Measurements from ENCODE around the gene KIRREL3. TPM values are rescaled to one million over a fixed set of nuclear protein-coding genes. Genes with fewer than 3 reads are reported as not detected.
A peak's percentile ranks its signal among the peaks of the same experiment; 100 is the strongest.

KIRREL3 gene
- total and polyA plus RNA-seq, 2 donors (not counting 3 experiments of a cell fraction or from before 2014, with no cell fraction given), result not detected

- no peak overlapping the region for H3K4me2 ChIP-seq (ENCODE audit: insufficient read depth, low read length)
- H3K4me3 ChIP-seq (replicated peaks in 1 of 3; ENCODE audit: insufficient read depth in 1 of 3, low read depth in 1 of 3, low read length in 3 of 3), result no peak overlapping the region
- H3K79me2 ChIP-seq (ENCODE audit: control insufficient read depth, insufficient read depth, low read length), result no peaks in the 10 kb centered on the region
- peak overlapping the region; percentile 58 for H3K27ac ChIP-seq (ENCODE audit: insufficient read depth, low read depth, low read length)
- no peak for TF ChIP-seq MAX (IDR thresholded peaks at IDR 0.05; ENCODE audit: insufficient read depth, insufficient read length)
- no peak for TF ChIP-seq FOS (IDR thresholded peaks at IDR 0.05; ENCODE audit: borderline replicate concordance, insufficient read depth, low read length)
- no peak for TF ChIP-seq POLR2A (IDR thresholded peaks at IDR 0.05; ENCODE audit: low read depth, low read length)
- TF ChIP-seq CTCF (IDR thresholded peaks at IDR 0.05; ENCODE audit: extremely low read depth in 1 of 2, insufficient read depth in 1 of 2, low read depth in 1 of 2, low read length in 2 of 2), result no peak
- DNase-seq (ENCODE audit: low read depth, low spot score) (no peak), FAIRE-seq (no peak)
- ChIA-PET POLR2A (no interaction called here), CTCF (interaction anchor here (0.7 to 4.4 kb wide), 12 partner anchors 10 to 560 kb away, joined by 3 to 53 read pairs (median 11); partner anchors contain the start of gene DCPS)
- H3K4me1 ChIP-seq (ENCODE audit: control insufficient read depth, extremely low read depth, insufficient read depth, low read length), result peaks cover 11% of the 10 kb centered on the region
- dilution Hi-C loops (cut with MboI; ENCODE audit: extremely low pct_ligation_motif_present, low sequenced_read_pairs), result no loop called here
- no peaks in the 10 kb centered on the region for H4K20me1 ChIP-seq (replicated peaks; ENCODE audit: control insufficient read depth, extremely low read depth, insufficient read depth, low read length)
- no peaks in the 10 kb centered on the region for H3K9me1 ChIP-seq (replicated peaks; ENCODE audit: control insufficient read depth, extremely low read depth, insufficient read depth, low read length)
- intact Hi-C loops (cut with micrococcal nuclease), result no loop called here
- no TSS peak for BruUV-seq (replicated peaks)
- H3K36me3 ChIP-seq (ENCODE audit: control insufficient read depth in 2 of 2, extremely low read depth in 1 of 2, insufficient read depth in 2 of 2, low read length in 2 of 2), result no peaks in the 10 kb centered on the region
- no peak overlapping the region for H3K9ac ChIP-seq (replicated peaks; ENCODE audit: extremely low read depth, insufficient read depth, low read length)
- H3K27me3 ChIP-seq (ENCODE audit: control insufficient read depth in 2 of 2, insufficient read depth in 2 of 2, low read length in 2 of 2), result no peaks in the 10 kb centered on the region
- no peaks in the 10 kb centered on the region for H3K9me3 ChIP-seq (replicated peaks; ENCODE audit: control insufficient read depth, insufficient read depth, low read length)
- H2AFZ ChIP-seq (ENCODE audit: low read depth, low read length), result peak overlapping the region; percentile 97
Observed at GRCh38 chr11:126432065-126432461, 568.5 kb downstream of the KIRREL3 start.

- ChIA-PET CTCF (interaction anchor here (0.7 to 4.4 kb wide), 11 partner anchors 10 to 560 kb away, joined by 3 to 53 read pairs (median 10); partner anchors contain the start of gene DCPS), POLR2A (no interaction called here)
- no peaks in the 10 kb centered on the region for H3K36me3 ChIP-seq (ENCODE audit: control insufficient read depth in 2 of 2, extremely low read depth in 1 of 2, insufficient read depth in 2 of 2, low read length in 2 of 2)
- H3K9me3 ChIP-seq (replicated peaks; ENCODE audit: control insufficient read depth, insufficient read depth, low read length), result no peaks in the 10 kb centered on the region
- H3K9me1 ChIP-seq (replicated peaks; ENCODE audit: control insufficient read depth, extremely low read depth, insufficient read depth, low read length), result no peaks in the 10 kb centered on the region
- BruUV-seq (replicated peaks), result no TSS peak
- H3K27me3 ChIP-seq (ENCODE audit: control insufficient read depth in 2 of 2, insufficient read depth in 2 of 2, low read length in 2 of 2), result no peaks in the 10 kb centered on the region
- peaks cover 11% of the 10 kb centered on the region for H3K4me1 ChIP-seq (ENCODE audit: control insufficient read depth, extremely low read depth, insufficient read depth, low read length)
- intact Hi-C loops (cut with micrococcal nuclease), result loop anchor here (1.0 kb wide), 2 partner anchors 15 to 121 kb away; no protein-coding TSS in a partner anchor
- H3K27ac ChIP-seq (ENCODE audit: insufficient read depth, low read depth, low read length), result peak overlapping the region; percentile 58
- H3K79me2 ChIP-seq (ENCODE audit: control insufficient read depth, insufficient read depth, low read length), result no peaks in the 10 kb centered on the region
- dilution Hi-C loops (cut with MboI; ENCODE audit: extremely low pct_ligation_motif_present, low sequenced_read_pairs), result no loop called here
- peak; percentile 49 for TF ChIP-seq POLR2AphosphoS5 (IDR thresholded peaks at IDR 0.05; ENCODE audit: insufficient read depth, low read depth, low read length)
- TF ChIP-seq POLR2A (IDR thresholded peaks at IDR 0.05; ENCODE audit: low read depth, low read length), result no peak
- TF ChIP-seq FOS (IDR thresholded peaks at IDR 0.05; ENCODE audit: borderline replicate concordance, insufficient read depth, low read length), result peak; percentile 88
- TF ChIP-seq MAX (IDR thresholded peaks at IDR 0.05; ENCODE audit: insufficient read depth, insufficient read length), result no peak
- no peak for TF ChIP-seq GATA2 (IDR thresholded peaks at IDR 0.05; ENCODE audit: insufficient read depth, insufficient read length, low read depth, low read length)
- TF ChIP-seq JUN (IDR thresholded peaks at IDR 0.05; ENCODE audit: borderline replicate concordance, insufficient read depth, insufficient read length, low read depth), result peak; percentile 41
- no peak for TF ChIP-seq CTCF (IDR thresholded peaks at IDR 0.05; ENCODE audit: extremely low read depth in 1 of 2, insufficient read depth in 1 of 2, low read depth in 1 of 2, low read length in 2 of 2)
- no peak for TF ChIP-seq MYC (IDR thresholded peaks at IDR 0.05; ENCODE audit: low read depth, low read length)
- no peak for TF ChIP-seq EZH2 (IDR thresholded peaks at IDR 0.05; ENCODE audit: borderline replicate concordance, low read depth, low read length, severe bottlenecking)
- H4K20me1 ChIP-seq (replicated peaks; ENCODE audit: control insufficient read depth, extremely low read depth, insufficient read depth, low read length), result no peaks in the 10 kb centered on the region
- DNase-seq (ENCODE audit: low read depth, low spot score) (peak; percentile 62), FAIRE-seq (peak; percentile 97)
- no peak overlapping the region for H3K4me2 ChIP-seq (ENCODE audit: insufficient read depth, low read length)
- no peak overlapping the region for H3K4me3 ChIP-seq (replicated peaks in 1 of 3; ENCODE audit: insufficient read depth in 1 of 3, low read depth in 1 of 3, low read length in 3 of 3)
- H2AFZ ChIP-seq (ENCODE audit: low read depth, low read length), result peak overlapping the region; percentile 97
- no peak overlapping the region for H3K9ac ChIP-seq (replicated peaks; ENCODE audit: extremely low read depth, insufficient read depth, low read length)
Observed at GRCh38 chr11:126431401-126432064, 569.0 kb downstream of the KIRREL3 start.

Data from endothelial cell of umbilical vein (primary cell).